Measurements from ENCODE around the gene ALPI. TPM values are rescaled to one million over a fixed set of nuclear protein-coding genes. Genes with fewer than 3 reads are reported as not detected.

ALPI gene
- total and polyA plus RNA-seq, 5 experiments from 2014 or later = not detected

- H3K9me3 Mint-ChIP-seq = no peaks in the 10 kb centered on the region
- peak in 1 of 10 donors; percentile 43 for DNase-seq
- H3K4me1 Mint-ChIP-seq = peaks cover 5 to 8% (median 6%) of the 10 kb centered on the region in 4 donors
- POLR2A ChIA-PET = interaction anchor here (0.6 kb wide), 1 partner anchor 911 kb away, joined by 3 read pairs; no protein-coding TSS in a partner anchor
- peaks cover 5 to 45% (median 25%) of the 10 kb centered on the region in 5 donors for H3K27me3 Mint-ChIP-seq
- no peak for ATAC-seq
- no peaks in the 10 kb centered on the region for H3K36me3 Mint-ChIP-seq
- H3K27ac Mint-ChIP-seq = no peak overlapping the region
- no peak overlapping the region for H3K4me3 Mint-ChIP-seq
These were observed 25.6 kb downstream of the ALPI start for GRCh38 chr2:232481322-232482140.

GRCh38 chr2:232482301-232483238 is 26.6 kb downstream of the ALPI start:
- Mint-ChIP-seq H3K4me1 (peaks cover 5 to 12% (median 6%) of the 10 kb centered on the region in 4 donors), H3K27ac (no peak overlapping the region), H3K9me3 (no peaks in the 10 kb centered on the region), H3K27me3 (peaks cover 4 to 48% (median 25%) of the 10 kb centered on the region in 5 donors), H3K4me3 (no peak overlapping the region), H3K36me3 (no peaks in the 10 kb centered on the region)
- POLR2A ChIA-PET = interaction anchor here (0.6 kb wide), 1 partner anchor 910 kb away, joined by 3 read pairs; no protein-coding TSS in a partner anchor
- peak in 1 of 10 donors; percentile 52 for DNase-seq
- no peak for ATAC-seq

GRCh38 chr2:232483311-232483922 is 27.5 kb downstream of the ALPI start:
- POLR2A ChIA-PET = no interaction called here
- Mint-ChIP-seq H3K4me3 (no peak overlapping the region), H3K36me3 (no peaks in the 10 kb centered on the region), H3K9me3 (no peaks in the 10 kb centered on the region), H3K27ac (no peak overlapping the region), H3K27me3 (peaks cover 4 to 51% (median 25%) of the 10 kb centered on the region in 5 donors), H3K4me1 (peaks cover 5 to 12% (median 7%) of the 10 kb centered on the region in 4 donors)
- DNase-seq (peak in 1 of 10 donors; percentile 44), ATAC-seq (no peak)

- H3K4me1 Mint-ChIP-seq = peaks cover 6 to 15% (median 9%) of the 10 kb centered on the region in 4 donors
- peak in 1 of 10 donors; percentile 46 for DNase-seq
- peaks cover 8 to 57% (median 31%) of the 10 kb centered on the region in 5 donors for H3K27me3 Mint-ChIP-seq
- ATAC-seq = no peak
- no peak overlapping the region for H3K27ac Mint-ChIP-seq
- H3K36me3 Mint-ChIP-seq = no peaks in the 10 kb centered on the region
- peaks cover 0 to 2% (median 0%) of the 10 kb centered on the region in 9 donors for H3K9me3 Mint-ChIP-seq
- POLR2A ChIA-PET = no interaction called here
- no peak overlapping the region for H3K4me3 Mint-ChIP-seq
These were observed 28.1 kb downstream of the ALPI start for GRCh38 chr2:232483923-232484627.

- Mint-ChIP-seq H3K36me3 (no peaks in the 10 kb centered on the region), H3K27ac (no peak overlapping the region), H3K27me3 (peaks cover 9 to 60% (median 38%) of the 10 kb centered on the region in 5 donors), H3K9me3 (peaks cover 0 to 2% (median 0%) of the 10 kb centered on the region in 9 donors), H3K4me1 (peaks cover 6 to 15% (median 9%) of the 10 kb centered on the region in 4 donors), H3K4me3 (peak overlapping the region in 9 of 10 donors; percentile 15 to 71 (median 55))
- POLR2A ChIA-PET = no interaction called here
- ATAC-seq (no peak), DNase-seq (peak in 1 of 10 donors; percentile 50)
These were observed 28.8 kb downstream of the ALPI start for GRCh38 chr2:232484628-232485347.

GRCh38 chr2:232485348-232485756 is 29.4 kb downstream of the ALPI start:
- Mint-ChIP-seq H3K9me3 (peaks cover 0 to 2% (median 0%) of the 10 kb centered on the region in 9 donors), H3K27ac (no peak overlapping the region), H3K27me3 (peaks cover 9 to 64% (median 42%) of the 10 kb centered on the region in 5 donors), H3K36me3 (no peaks in the 10 kb centered on the region), H3K4me1 (peaks cover 6 to 15% (median 9%) of the 10 kb centered on the region in 4 donors), H3K4me3 (peak overlapping the region in 9 of 10 donors; percentile 15 to 71 (median 55))
- ATAC-seq (no peak), DNase-seq (peak in 1 of 10 donors; percentile 26)
- POLR2A ChIA-PET = no interaction called here

GRCh38 chr2:232485757-232486557 is 30.0 kb downstream of the ALPI start:
- H3K4me3 Mint-ChIP-seq = peak overlapping the region in 1 of 10 donors; percentile 44
- H3K4me1 Mint-ChIP-seq = peaks cover 6 to 15% (median 9%) of the 10 kb centered on the region in 4 donors
- ATAC-seq (no peak), DNase-seq (peak in 1 of 10 donors; percentile 18)
- peaks cover 0 to 2% (median 0%) of the 10 kb centered on the region in 9 donors for H3K9me3 Mint-ChIP-seq
- no peaks in the 10 kb centered on the region for H3K36me3 Mint-ChIP-seq
- H3K27me3 Mint-ChIP-seq = peaks cover 9 to 65% (median 45%) of the 10 kb centered on the region in 5 donors
- H3K27ac Mint-ChIP-seq = no peak overlapping the region
- POLR2A ChIA-PET = no interaction called here

- H3K27ac Mint-ChIP-seq = no peak overlapping the region
- no peaks in the 10 kb centered on the region for H3K36me3 Mint-ChIP-seq
- DNase-seq (peak in 1 of 10 donors; percentile 31), ATAC-seq (no peak)
- H3K4me1 Mint-ChIP-seq = peaks cover 6 to 15% (median 9%) of the 10 kb centered on the region in 4 donors
- peaks cover 10 to 71% (median 49%) of the 10 kb centered on the region in 5 donors for H3K27me3 Mint-ChIP-seq
- POLR2A ChIA-PET = no interaction called here
- peak overlapping the region in 5 of 10 donors; percentile 7 to 57 (median 34) for H3K4me3 Mint-ChIP-seq
- H3K9me3 Mint-ChIP-seq = peaks cover 0 to 2% (median 0%) of the 10 kb centered on the region in 9 donors
These were observed 30.8 kb downstream of the ALPI start for GRCh38 chr2:232486558-232487384.

GRCh38 chr2:232487385-232488096 is 31.6 kb downstream of the ALPI start, which contains the start of gene ECEL1:
Gene ECEL1, minus strand, starts transcription at chr2:232487834. Its CDS starts 1,181 bp downstream, at chr2:232486653.
- H3K27me3 Mint-ChIP-seq = peaks cover 10 to 64% (median 50%) of the 10 kb centered on the region in 5 donors
- no peaks in the 10 kb centered on the region for H3K36me3 Mint-ChIP-seq
- H3K4me1 Mint-ChIP-seq = peaks cover 6 to 15% (median 9%) of the 10 kb centered on the region in 4 donors
- H3K9me3 Mint-ChIP-seq = peaks cover 0 to 2% (median 0%) of the 10 kb centered on the region in 9 donors
- ATAC-seq (peak; percentile 24 to 33), DNase-seq (peak in 1 of 10 donors; percentile 59)
- POLR2A ChIA-PET = no interaction called here
- H3K27ac Mint-ChIP-seq = no peak within 1 kb of the TSS
- peak within 1 kb of the TSS; percentile 16 to 75 (median 62) for H3K4me3 Mint-ChIP-seq

All from naive thymus-derived CD8-positive, alpha-beta T cell (primary cell).